ENCODE results near the gene TEF. TPM values are rescaled to one million over a fixed set of nuclear protein-coding genes. Genes with fewer than 3 reads are reported as not detected.

TEF gene, protein sequence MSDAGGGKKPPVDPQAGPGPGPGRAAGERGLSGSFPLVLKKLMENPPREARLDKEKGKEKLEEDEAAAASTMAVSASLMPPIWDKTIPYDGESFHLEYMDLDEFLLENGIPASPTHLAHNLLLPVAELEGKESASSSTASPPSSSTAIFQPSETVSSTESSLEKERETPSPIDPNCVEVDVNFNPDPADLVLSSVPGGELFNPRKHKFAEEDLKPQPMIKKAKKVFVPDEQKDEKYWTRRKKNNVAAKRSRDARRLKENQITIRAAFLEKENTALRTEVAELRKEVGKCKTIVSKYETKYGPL
- 17.4 and 18.3 TPM in 2 replicates for total RNA-seq

DNA sequence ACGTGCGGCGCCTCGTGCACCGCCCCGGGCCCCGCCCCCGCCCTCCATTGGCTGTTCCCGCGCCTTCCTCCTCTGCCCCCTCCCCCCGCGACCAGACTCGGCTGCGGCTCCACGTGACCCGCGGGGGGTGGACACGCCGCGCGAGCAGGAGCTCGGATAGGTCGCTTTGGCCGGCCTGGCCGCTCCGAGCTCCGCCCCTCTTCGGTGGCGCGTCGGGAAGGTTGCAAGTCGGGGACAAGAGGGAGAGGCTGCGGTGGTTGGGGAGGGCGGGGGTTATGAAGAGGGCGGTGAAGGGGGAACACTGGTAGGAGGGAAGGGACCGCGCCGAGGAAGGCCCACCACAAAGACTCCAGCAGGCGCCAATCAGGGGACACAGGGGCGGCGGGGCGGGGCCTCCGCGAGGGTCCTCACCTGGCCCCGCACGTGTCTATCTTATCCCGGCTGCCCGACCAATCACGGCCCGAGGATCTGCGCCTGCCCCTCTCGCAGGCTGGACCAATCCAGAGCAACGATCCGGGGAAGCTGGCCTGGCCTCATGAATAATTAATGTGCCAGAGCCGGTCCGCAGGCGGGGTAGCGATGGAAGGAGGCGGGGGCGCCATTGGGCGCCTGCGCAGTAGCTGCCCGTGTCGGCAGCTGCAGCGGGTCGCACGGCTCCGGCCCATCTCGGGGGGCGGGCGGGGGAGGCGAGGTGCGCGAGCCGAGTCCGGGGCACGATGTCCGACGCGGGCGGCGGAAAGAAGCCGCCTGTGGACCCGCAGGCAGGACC is at the start of gene TEF:
TSS of gene TEF (plus strand) at position 614 of the 769 bp plus-strand sequence. CDS start at position 717, 103 bp downstream.
- Histone ChIP-seq H3K79me2 (ENCODE audit: insufficient read depth, low read length) (peaks cover 3% of the 10 kb centered on the region), H3K4me1 (ENCODE audit: insufficient read depth, low read length) (peaks cover 21% of the 10 kb centered on the region), H3K27me3 (ENCODE audit: insufficient read depth, low read length) (no peaks in the 10 kb centered on the region), H3K27ac (ENCODE audit: low read depth, low read length) (peak within 1 kb of the TSS; percentile 91), H2AFZ (ENCODE audit: low read length) (peak within 1 kb of the TSS; percentile 86), H3K4me3 (ENCODE audit: insufficient read depth, low read length) (peak within 1 kb of the TSS; percentile 79), H3K9me3 (ENCODE audit: low read depth, low read length) (no peaks in the 10 kb centered on the region), H3K4me2 (ENCODE audit: insufficient read depth, low read length) (peak within 1 kb of the TSS; percentile 91), H4K20me1 (ENCODE audit: insufficient read depth, low read length) (no peaks in the 10 kb centered on the region), H3K36me3 (ENCODE audit: insufficient read depth, low read length) (no peaks in the 10 kb centered on the region)
- TF ChIP-seq CTCF (IDR thresholded peaks at IDR 0.05; ENCODE audit: extremely low read depth, low read depth, low read length) = no peak
- peak; percentile 100 for DNase-seq (ENCODE audit: insufficient read length, low spot score, missing footprints)

GRCh38 chr22:41332217-41332939 is 49.4 kb upstream of the TEF start:
- Histone ChIP-seq H3K79me2 (ENCODE audit: insufficient read depth, low read length) (no peaks in the 10 kb centered on the region), H3K27ac (ENCODE audit: low read depth, low read length) (no peak overlapping the region), H3K4me3 (ENCODE audit: insufficient read depth, low read length) (no peak overlapping the region), H3K9me3 (ENCODE audit: low read depth, low read length) (no peaks in the 10 kb centered on the region), H3K4me2 (ENCODE audit: insufficient read depth, low read length) (no peak overlapping the region), H2AFZ (ENCODE audit: low read length) (no peak overlapping the region), H3K36me3 (ENCODE audit: insufficient read depth, low read length) (peaks cover 72% of the 10 kb centered on the region), H3K27me3 (ENCODE audit: insufficient read depth, low read length) (no peaks in the 10 kb centered on the region), H3K4me1 (ENCODE audit: insufficient read depth, low read length) (no peaks in the 10 kb centered on the region), H4K20me1 (ENCODE audit: insufficient read depth, low read length) (no peaks in the 10 kb centered on the region)
- TF ChIP-seq CTCF (IDR thresholded peaks at IDR 0.05; ENCODE audit: extremely low read depth, low read depth, low read length) = no peak
- DNase-seq (ENCODE audit: insufficient read length, low spot score, missing footprints) = peak; percentile 69

DNA sequence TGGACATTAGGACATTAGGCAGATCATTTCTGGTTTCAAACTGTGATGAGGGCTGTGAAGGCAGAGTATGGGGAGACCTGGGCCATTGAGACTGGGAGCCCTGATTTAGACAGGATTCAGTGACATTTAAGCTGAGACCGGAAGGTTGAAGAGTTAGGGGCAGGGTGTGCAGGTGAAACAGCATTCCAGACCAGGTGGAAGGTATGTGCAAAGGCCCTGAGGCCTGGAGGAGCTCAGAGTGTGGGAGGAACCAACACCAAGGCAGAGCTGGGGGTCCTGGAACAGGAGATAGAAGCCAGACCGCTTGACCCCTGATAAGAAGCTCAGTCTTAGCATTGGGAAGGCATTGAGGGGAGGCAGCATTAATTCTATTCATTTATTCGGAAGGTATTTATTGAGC is 47.9 kb upstream of the TEF start:
- Histone ChIP-seq H3K27me3 (ENCODE audit: insufficient read depth, low read length) (no peaks in the 10 kb centered on the region), H3K27ac (ENCODE audit: low read depth, low read length) (no peak overlapping the region), H3K9me3 (ENCODE audit: low read depth, low read length) (no peaks in the 10 kb centered on the region), H3K4me2 (ENCODE audit: insufficient read depth, low read length) (no peak overlapping the region), H3K79me2 (ENCODE audit: insufficient read depth, low read length) (no peaks in the 10 kb centered on the region), H3K4me1 (ENCODE audit: insufficient read depth, low read length) (no peaks in the 10 kb centered on the region), H3K4me3 (ENCODE audit: insufficient read depth, low read length) (no peak overlapping the region), H3K36me3 (ENCODE audit: insufficient read depth, low read length) (peaks cover 65% of the 10 kb centered on the region), H4K20me1 (ENCODE audit: insufficient read depth, low read length) (no peaks in the 10 kb centered on the region), H2AFZ (ENCODE audit: low read length) (no peak overlapping the region)
- no peak for TF ChIP-seq CTCF (IDR thresholded peaks at IDR 0.05; ENCODE audit: extremely low read depth, low read depth, low read length)
- DNase-seq (ENCODE audit: insufficient read length, low spot score, missing footprints) = peak; percentile 41
